Measurements from ENCODE around the gene CEMIP.

The CEMIP gene

GRCh38 chr15:81000624-81001151 lies 221.5 kb downstream of the CEMIP start, which contains the start of gene TLNRD1 (continued):
- TF ChIP-seq ZNF514 (tag by site-specific recombination; IDR thresholded peaks at IDR 0.05): no peak
- TF ChIP-seq ZNF529 (tag by site-specific recombination; IDR thresholded peaks at IDR 0.05; ENCODE audit: insufficient replicate concordance): no peak
- no peak for TF ChIP-seq HOXA7 (CRISPR knock-in tag; IDR thresholded peaks at IDR 0.05; ENCODE audit: borderline replicate concordance)
- no peak for TF ChIP-seq ZNF510 (tag by site-specific recombination; IDR thresholded peaks at IDR 0.05; ENCODE audit: insufficient replicate concordance)
- TF ChIP-seq EGR2 (tag by site-specific recombination; IDR thresholded peaks at IDR 0.05; ENCODE audit: low read depth): peak; percentile 74
- TF ChIP-seq ZNF629 (tag by site-specific recombination; IDR thresholded peaks at IDR 0.05): peak; percentile 77
- no peak for TF ChIP-seq ZNF146 (tag by site-specific recombination; IDR thresholded peaks at IDR 0.05)
- no peak for TF ChIP-seq PRDM2 (tag by site-specific recombination; IDR thresholded peaks at IDR 0.05; ENCODE audit: borderline replicate concordance)
- peak; percentile 52; the same call in 1 of the 2 replicates for TF ChIP-seq PRDM1 (tag by site-specific recombination; IDR thresholded peaks at IDR 0.05)
- 0 out of 2 replicates have a peak, but pooled peaks have one; percentile 27 for TF ChIP-seq ZNF2 (tag by site-specific recombination; IDR thresholded peaks at IDR 0.05)
- TF ChIP-seq SP3 (tag by site-specific recombination; IDR thresholded peaks at IDR 0.05): peak; percentile 62
- no peak for TF ChIP-seq GFI1B (tag by site-specific recombination; IDR thresholded peaks at IDR 0.05)
- no peak for TF ChIP-seq ZSCAN23 (tag by site-specific recombination; IDR thresholded peaks at IDR 0.05)
- no peak for TF ChIP-seq ZNF175 (tag by site-specific recombination; IDR thresholded peaks at IDR 0.05)
- TF ChIP-seq FEZF1 (tag by site-specific recombination; IDR thresholded peaks at IDR 0.05): no peak
- TF ChIP-seq ZSCAN4 (tag by site-specific recombination; IDR thresholded peaks at IDR 0.05): no peak

Data from HEK293 (cell line).